ENCODE results near the gene RBM33.

The RBM33 gene

DNA sequence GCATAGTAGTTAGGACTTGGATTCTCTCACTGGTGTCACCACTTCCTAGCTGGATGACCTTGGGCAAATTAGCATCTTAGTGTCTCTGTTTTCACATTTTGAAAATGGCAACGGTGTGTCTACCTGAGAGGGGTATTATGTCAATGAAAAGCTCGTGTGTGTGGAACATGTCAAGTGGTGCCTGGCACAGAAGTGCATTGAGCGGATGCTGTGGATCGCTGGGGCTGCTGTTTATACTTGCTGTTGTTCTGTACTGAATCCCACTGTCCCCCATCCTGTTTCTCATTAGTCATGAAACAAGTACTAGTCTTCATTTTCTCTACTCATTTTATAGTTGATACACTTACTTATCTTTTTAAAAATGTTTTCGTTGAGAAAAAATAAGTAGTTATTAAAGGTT lies 26.1 kb downstream of the RBM33 start:
- H3K4me3 Mint-ChIP-seq: no peak overlapping the region
- no peaks in the 10 kb centered on the region for H3K9me3 Mint-ChIP-seq
- H3K27me3 Mint-ChIP-seq: no peaks in the 10 kb centered on the region
- ATAC-seq (replicated peaks; ENCODE audit: extremely low read depth, poor library complexity, severe bottlenecking) (no peak), DNase-seq (ENCODE audit: low spot score in 2 of 2) (no peak)
- H3K27ac Mint-ChIP-seq (ENCODE audit: low read depth): peak overlapping the region; percentile 65
- H3K4me1 Mint-ChIP-seq: peaks cover 65% of the 10 kb centered on the region
- peaks cover 20% of the 10 kb centered on the region for H3K36me3 Mint-ChIP-seq (ENCODE audit: insufficient read depth)

DNA sequence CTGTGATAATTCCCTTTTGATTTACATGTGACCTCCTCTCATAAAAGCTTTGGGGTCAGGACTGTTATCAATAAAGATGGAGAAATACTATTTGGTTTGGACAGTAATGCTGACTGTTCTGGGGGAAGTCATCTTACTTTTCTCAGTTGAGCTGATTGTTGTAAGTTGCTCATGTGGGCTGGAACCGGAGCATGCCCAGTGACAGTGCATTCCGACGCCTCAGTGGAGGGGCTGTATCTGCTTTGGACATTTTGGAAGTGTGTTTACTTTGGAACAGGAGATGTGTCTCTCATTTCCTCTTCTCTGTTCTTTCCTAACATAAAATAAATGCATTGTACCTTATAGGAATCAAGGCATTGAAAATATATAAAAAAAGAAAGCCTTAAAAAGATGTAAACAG lies 30.1 kb downstream of the RBM33 start:
- Mint-ChIP-seq H3K4me1 (peaks cover 43% of the 10 kb centered on the region), H3K4me3 (no peak overlapping the region), H3K9me3 (no peaks in the 10 kb centered on the region), H3K27me3 (no peaks in the 10 kb centered on the region), H3K36me3 (ENCODE audit: insufficient read depth) (peaks cover 28% of the 10 kb centered on the region), H3K27ac (ENCODE audit: low read depth) (no peak overlapping the region)
- ATAC-seq (replicated peaks; ENCODE audit: extremely low read depth, poor library complexity, severe bottlenecking) (no peak), DNase-seq (ENCODE audit: low spot score in 2 of 2) (no peak)

- H3K27me3 Mint-ChIP-seq: no peaks in the 10 kb centered on the region
- H3K4me3 Mint-ChIP-seq: no peak overlapping the region
- H3K36me3 Mint-ChIP-seq (ENCODE audit: insufficient read depth): peaks cover 30% of the 10 kb centered on the region
- H3K9me3 Mint-ChIP-seq: no peaks in the 10 kb centered on the region
- no peak for DNase-seq (ENCODE audit: low spot score in 2 of 2)
- peaks cover 37% of the 10 kb centered on the region for H3K4me1 Mint-ChIP-seq
- H3K27ac Mint-ChIP-seq (ENCODE audit: low read depth): peak overlapping the region; percentile 53
- no peak for ATAC-seq (replicated peaks; ENCODE audit: extremely low read depth, poor library complexity, severe bottlenecking)
Measured at GRCh38 chr7:155676052-155676451, 31.6 kb downstream of the RBM33 start.

GRCh38 chr7:155677688-155678087 lies 33.2 kb downstream of the RBM33 start:
- Mint-ChIP-seq H3K4me1 (peaks cover 43% of the 10 kb centered on the region), H3K4me3 (no peak overlapping the region), H3K36me3 (ENCODE audit: insufficient read depth) (peaks cover 46% of the 10 kb centered on the region), H3K27me3 (no peaks in the 10 kb centered on the region), H3K9me3 (no peaks in the 10 kb centered on the region), H3K27ac (ENCODE audit: low read depth) (peak overlapping the region; percentile 80)
- DNase-seq (ENCODE audit: low spot score in 2 of 2): no peak
- no peak for ATAC-seq (replicated peaks; ENCODE audit: extremely low read depth, poor library complexity, severe bottlenecking)

GRCh38 chr7:155680124-155680523 lies 35.7 kb downstream of the RBM33 start:
- H3K9me3 Mint-ChIP-seq: no peaks in the 10 kb centered on the region
- ATAC-seq (replicated peaks; ENCODE audit: extremely low read depth, poor library complexity, severe bottlenecking) (no peak), DNase-seq (ENCODE audit: low spot score in 2 of 2) (no peak)
- peak overlapping the region; percentile 64 for H3K27ac Mint-ChIP-seq (ENCODE audit: low read depth)
- H3K27me3 Mint-ChIP-seq: no peaks in the 10 kb centered on the region
- no peak overlapping the region for H3K4me3 Mint-ChIP-seq
- peaks cover 53% of the 10 kb centered on the region for H3K4me1 Mint-ChIP-seq
- H3K36me3 Mint-ChIP-seq (ENCODE audit: insufficient read depth): peaks cover 51% of the 10 kb centered on the region

DNA sequence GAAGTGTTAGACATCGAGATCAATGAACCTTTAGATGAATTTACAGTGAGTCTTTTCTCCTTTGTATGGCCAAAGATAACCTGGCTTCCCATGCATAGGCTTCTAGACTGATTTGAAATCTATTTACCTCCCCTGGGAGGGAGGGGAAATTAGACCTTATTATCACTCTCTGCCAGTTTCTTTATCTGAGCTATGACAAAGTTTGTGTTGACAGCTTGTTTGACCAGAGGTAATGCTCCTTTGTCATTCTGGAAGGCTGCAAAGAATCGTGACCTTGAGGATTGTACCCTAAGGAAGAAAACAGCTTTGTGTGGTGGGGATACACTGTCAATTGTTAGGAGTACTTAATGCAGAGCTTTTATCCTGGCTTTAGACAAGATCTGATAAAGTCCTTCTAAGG lies 36.4 kb downstream of the RBM33 start:
- ATAC-seq (replicated peaks; ENCODE audit: extremely low read depth, poor library complexity, severe bottlenecking): no peak
- H3K4me3 Mint-ChIP-seq: no peak overlapping the region
- DNase-seq (ENCODE audit: low spot score in 2 of 2): no peak
- no peaks in the 10 kb centered on the region for H3K27me3 Mint-ChIP-seq
- H3K9me3 Mint-ChIP-seq: no peaks in the 10 kb centered on the region
- peak overlapping the region; percentile 64 for H3K27ac Mint-ChIP-seq (ENCODE audit: low read depth)
- H3K36me3 Mint-ChIP-seq (ENCODE audit: insufficient read depth): peaks cover 57% of the 10 kb centered on the region
- peaks cover 56% of the 10 kb centered on the region for H3K4me1 Mint-ChIP-seq

GRCh38 chr7:155681663-155682062 lies 37.2 kb downstream of the RBM33 start:
- Mint-ChIP-seq H3K27me3 (no peaks in the 10 kb centered on the region), H3K4me3 (no peak overlapping the region), H3K27ac (ENCODE audit: low read depth) (peak overlapping the region; percentile 64), H3K9me3 (peaks cover 5% of the 10 kb centered on the region), H3K4me1 (peaks cover 55% of the 10 kb centered on the region), H3K36me3 (ENCODE audit: insufficient read depth) (peaks cover 59% of the 10 kb centered on the region)
- ATAC-seq (replicated peaks; ENCODE audit: extremely low read depth, poor library complexity, severe bottlenecking): no peak
- DNase-seq (ENCODE audit: low spot score in 2 of 2): no peak

- Mint-ChIP-seq H3K9me3 (peaks cover 5% of the 10 kb centered on the region), H3K36me3 (ENCODE audit: insufficient read depth) (peaks cover 56% of the 10 kb centered on the region), H3K27me3 (no peaks in the 10 kb centered on the region), H3K4me3 (no peak overlapping the region), H3K27ac (ENCODE audit: low read depth) (peak overlapping the region; percentile 35), H3K4me1 (peaks cover 55% of the 10 kb centered on the region)
- ATAC-seq (replicated peaks; ENCODE audit: extremely low read depth, poor library complexity, severe bottlenecking) (no peak), DNase-seq (ENCODE audit: low spot score in 2 of 2) (no peak)
Measured at GRCh38 chr7:155682484-155682883, 38.0 kb downstream of the RBM33 start.

DNA sequence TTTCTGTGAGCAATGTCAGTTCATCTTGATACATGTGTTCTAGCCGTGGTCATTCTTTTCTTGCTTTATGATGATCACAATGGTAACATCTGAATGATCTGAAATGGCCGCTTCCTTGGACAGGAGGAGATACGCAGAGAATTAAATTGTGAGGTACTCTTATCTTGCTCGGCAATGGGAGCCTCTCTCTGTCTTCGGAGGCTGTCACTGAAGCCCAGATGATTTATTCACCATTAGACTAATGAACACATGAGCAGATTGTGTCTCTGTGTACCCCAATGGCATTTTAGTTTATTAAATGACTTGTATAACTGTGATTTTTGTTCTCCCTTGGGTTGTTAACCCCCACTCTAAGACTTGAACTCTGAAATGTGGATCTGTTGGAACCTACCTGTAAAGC lies 38.6 kb downstream of the RBM33 start:
- no peaks in the 10 kb centered on the region for H3K27me3 Mint-ChIP-seq
- H3K9me3 Mint-ChIP-seq: peaks cover 5% of the 10 kb centered on the region
- H3K27ac Mint-ChIP-seq (ENCODE audit: low read depth): no peak overlapping the region
- H3K4me3 Mint-ChIP-seq: no peak overlapping the region
- ATAC-seq (replicated peaks; ENCODE audit: extremely low read depth, poor library complexity, severe bottlenecking): no peak
- peaks cover 61% of the 10 kb centered on the region for H3K4me1 Mint-ChIP-seq
- peaks cover 58% of the 10 kb centered on the region for H3K36me3 Mint-ChIP-seq (ENCODE audit: insufficient read depth)
- DNase-seq (ENCODE audit: low spot score in 2 of 2): no peak

DNA sequence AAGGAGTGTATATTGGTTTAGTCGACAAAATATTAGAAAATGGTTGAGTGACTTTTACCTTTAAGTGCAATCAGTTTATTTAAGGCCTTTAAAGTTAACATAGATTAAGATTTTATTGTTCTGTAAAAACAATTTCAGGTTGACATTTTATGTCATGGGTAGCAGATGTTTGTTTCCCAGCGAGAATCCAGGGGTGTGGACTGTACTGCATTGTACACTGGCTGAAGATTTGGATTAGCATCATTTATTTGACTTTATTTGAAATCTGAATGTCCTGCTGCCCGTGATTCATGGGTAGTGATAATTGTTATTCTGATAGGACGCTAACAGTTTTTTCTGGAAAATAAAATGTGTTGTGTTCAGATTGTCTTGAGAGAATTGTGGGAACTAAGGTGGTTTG lies 39.3 kb downstream of the RBM33 start:
- H3K27me3 Mint-ChIP-seq: no peaks in the 10 kb centered on the region
- H3K27ac Mint-ChIP-seq (ENCODE audit: low read depth): no peak overlapping the region
- no peak overlapping the region for H3K4me3 Mint-ChIP-seq
- H3K4me1 Mint-ChIP-seq: peaks cover 67% of the 10 kb centered on the region
- peaks cover 5% of the 10 kb centered on the region for H3K9me3 Mint-ChIP-seq
- no peak for DNase-seq (ENCODE audit: low spot score in 2 of 2)
- no peak for ATAC-seq (replicated peaks; ENCODE audit: extremely low read depth, poor library complexity, severe bottlenecking)
- H3K36me3 Mint-ChIP-seq (ENCODE audit: insufficient read depth): peaks cover 59% of the 10 kb centered on the region

- H3K4me3 Mint-ChIP-seq: peak overlapping the region; percentile 25
Measured at GRCh38 chr7:155684543-155684942, 40.1 kb downstream of the RBM33 start.

DNA sequence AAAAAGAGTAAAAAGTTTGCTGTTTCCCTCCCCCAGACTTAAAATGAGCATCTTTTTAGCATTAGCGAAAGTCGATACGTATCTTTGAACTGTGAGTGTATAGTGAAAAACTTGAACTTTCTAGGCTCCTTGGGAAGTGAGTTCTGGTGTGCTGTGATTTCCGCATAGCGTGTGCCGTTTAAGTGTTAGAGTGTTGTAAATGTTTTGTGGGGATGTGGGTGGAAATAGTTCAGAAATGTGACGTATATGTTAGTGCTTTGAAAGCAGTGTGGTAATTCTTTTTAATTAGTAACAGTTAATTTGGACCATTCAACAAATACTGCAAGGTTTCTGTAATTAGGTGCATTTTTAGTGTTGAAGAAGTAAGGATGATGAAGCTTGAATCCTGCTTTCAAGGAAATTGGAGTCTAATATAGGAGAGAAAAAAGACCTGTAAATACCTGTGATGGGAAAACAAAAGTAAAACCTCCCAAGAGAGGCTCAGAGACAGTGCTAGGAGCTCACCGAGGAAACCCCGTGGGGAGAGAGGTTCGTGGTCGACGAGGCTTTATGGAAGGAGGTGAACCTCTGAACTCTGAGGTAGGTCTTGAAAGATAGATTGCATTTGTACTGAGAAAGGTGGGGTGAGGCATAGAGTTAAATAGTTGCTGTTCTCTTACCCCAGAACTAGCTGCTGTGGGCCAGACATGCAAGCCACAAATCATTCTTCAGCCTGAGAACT lies 40.8 kb downstream of the RBM33 start:
- H3K27ac Mint-ChIP-seq (ENCODE audit: low read depth): peak overlapping the region; percentile 8
- peak; percentile 60 for ATAC-seq (replicated peaks; ENCODE audit: extremely low read depth, poor library complexity, severe bottlenecking)
- H3K36me3 Mint-ChIP-seq (ENCODE audit: insufficient read depth): peaks cover 56% of the 10 kb centered on the region
- peak overlapping the region; percentile 25 for H3K4me3 Mint-ChIP-seq
- no peaks in the 10 kb centered on the region for H3K27me3 Mint-ChIP-seq
- peaks cover 5% of the 10 kb centered on the region for H3K9me3 Mint-ChIP-seq
- no peak for DNase-seq (ENCODE audit: low spot score in 2 of 2)
- peaks cover 77% of the 10 kb centered on the region for H3K4me1 Mint-ChIP-seq

More at GRCh38 chr7:155684543-155684942, 40.1 kb downstream of the RBM33 start:
- no peaks in the 10 kb centered on the region for H3K27me3 Mint-ChIP-seq
- H3K9me3 Mint-ChIP-seq: peaks cover 5% of the 10 kb centered on the region
- H3K27ac Mint-ChIP-seq (ENCODE audit: low read depth): peak overlapping the region; percentile 13
- ATAC-seq (replicated peaks; ENCODE audit: extremely low read depth, poor library complexity, severe bottlenecking) (no peak), DNase-seq (ENCODE audit: low spot score in 2 of 2) (no peak)
- H3K4me1 Mint-ChIP-seq: peaks cover 71% of the 10 kb centered on the region
- H3K36me3 Mint-ChIP-seq (ENCODE audit: insufficient read depth): peaks cover 53% of the 10 kb centered on the region

DNA sequence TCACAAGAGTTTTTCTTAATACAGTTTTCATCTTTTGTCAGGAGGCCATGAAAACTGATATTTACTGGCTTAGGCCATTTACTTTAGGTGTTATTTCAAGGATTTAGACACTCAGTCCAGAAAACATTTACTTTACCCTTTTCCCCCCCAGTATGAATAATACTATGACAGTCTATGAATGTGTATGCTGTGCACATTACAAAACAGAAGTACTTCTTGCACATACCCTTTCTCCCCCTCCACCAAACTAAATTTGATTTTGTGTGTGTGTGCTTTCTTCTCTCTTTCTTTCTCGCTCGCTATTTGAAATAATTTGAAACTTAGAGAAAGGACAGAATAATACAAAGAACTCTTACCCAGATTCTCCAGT lies 41.3 kb downstream of the RBM33 start:
- ATAC-seq (replicated peaks; ENCODE audit: extremely low read depth, poor library complexity, severe bottlenecking): no peak
- H3K27ac Mint-ChIP-seq (ENCODE audit: low read depth): peak overlapping the region; percentile 8

More for the DNA sequence above, 41.3 kb downstream of the RBM33 start:
- H3K9me3 Mint-ChIP-seq: peaks cover 5% of the 10 kb centered on the region
- H3K27me3 Mint-ChIP-seq: no peaks in the 10 kb centered on the region
- peaks cover 53% of the 10 kb centered on the region for H3K36me3 Mint-ChIP-seq (ENCODE audit: insufficient read depth)
- peak overlapping the region; percentile 25 for H3K4me3 Mint-ChIP-seq
- no peak for DNase-seq (ENCODE audit: low spot score in 2 of 2)
- peaks cover 77% of the 10 kb centered on the region for H3K4me1 Mint-ChIP-seq

All from central memory CD8-positive, alpha-beta T cell (primary cell).